D721Med (cell line): ENCODE data around the gene JMJD8.
A peak's percentile ranks its signal among the peaks of the same experiment; 100 is the strongest.

Experiments
- DNase-seq: peaks from one replicate; pipeline ENCODE4 v3.0.0; 2011; ENCODE audit warnings: low spot score; ENCODE audit not compliant: insufficient read length
- FAIRE-seq: peaks from 2 replicates; lab custom pipeline; 2011; peaks lifted over from hg19 to GRCh38; lab: Jason Lieb, UNC
- TF ChIP-seq, protein P1 (sequence below): IDR thresholded peaks from 2 replicates; pipeline ENCODE4 v1.5.1; 2012; ENCODE audit warnings: mild to moderate bottlenecking, control low read depth; ENCODE audit not compliant: insufficient read depth; ENCODE audit errors: missing control alignments

The JMJD8 gene

DNA sequence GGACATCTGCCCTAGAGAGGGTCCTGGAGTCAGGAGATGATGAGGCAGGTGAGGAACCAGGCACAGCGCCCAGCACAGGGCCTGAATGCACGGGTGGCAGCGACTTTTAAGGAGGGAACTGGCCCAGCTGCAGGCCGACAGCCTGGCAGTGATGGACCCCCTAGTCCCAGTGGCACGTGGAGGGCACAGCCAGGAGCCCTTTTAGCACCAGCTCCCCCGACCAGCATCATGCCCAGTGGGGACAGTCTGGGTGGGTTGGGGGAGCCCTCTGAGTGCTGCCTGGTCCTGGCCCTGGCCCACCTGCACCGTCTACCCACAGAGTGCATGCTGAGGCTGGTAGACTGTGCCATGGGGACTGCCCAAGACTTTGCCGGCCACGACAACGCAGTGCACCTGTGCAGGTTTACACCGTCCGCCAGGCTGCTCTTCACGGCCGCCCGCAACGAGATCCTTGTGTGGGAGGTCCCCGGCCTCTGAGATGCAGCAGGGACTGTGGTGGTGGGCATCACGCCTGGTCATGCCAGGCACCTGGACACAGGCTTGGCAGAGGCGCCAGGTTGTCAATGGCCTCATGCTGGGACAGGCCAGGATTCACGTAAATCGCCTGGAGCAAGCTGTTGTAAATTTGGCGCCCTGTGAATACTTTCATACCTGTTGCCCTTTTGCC is 16.9 kb downstream of the JMJD8 start:
- DNase-seq = no peak
- TF ChIP-seq, protein P1, sequence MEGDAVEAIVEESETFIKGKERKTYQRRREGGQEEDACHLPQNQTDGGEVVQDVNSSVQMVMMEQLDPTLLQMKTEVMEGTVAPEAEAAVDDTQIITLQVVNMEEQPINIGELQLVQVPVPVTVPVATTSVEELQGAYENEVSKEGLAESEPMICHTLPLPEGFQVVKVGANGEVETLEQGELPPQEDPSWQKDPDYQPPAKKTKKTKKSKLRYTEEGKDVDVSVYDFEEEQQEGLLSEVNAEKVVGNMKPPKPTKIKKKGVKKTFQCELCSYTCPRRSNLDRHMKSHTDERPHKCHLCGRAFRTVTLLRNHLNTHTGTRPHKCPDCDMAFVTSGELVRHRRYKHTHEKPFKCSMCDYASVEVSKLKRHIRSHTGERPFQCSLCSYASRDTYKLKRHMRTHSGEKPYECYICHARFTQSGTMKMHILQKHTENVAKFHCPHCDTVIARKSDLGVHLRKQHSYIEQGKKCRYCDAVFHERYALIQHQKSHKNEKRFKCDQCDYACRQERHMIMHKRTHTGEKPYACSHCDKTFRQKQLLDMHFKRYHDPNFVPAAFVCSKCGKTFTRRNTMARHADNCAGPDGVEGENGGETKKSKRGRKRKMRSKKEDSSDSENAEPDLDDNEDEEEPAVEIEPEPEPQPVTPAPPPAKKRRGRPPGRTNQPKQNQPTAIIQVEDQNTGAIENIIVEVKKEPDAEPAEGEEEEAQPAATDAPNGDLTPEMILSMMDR = no peak
- no peak for FAIRE-seq

DNA sequence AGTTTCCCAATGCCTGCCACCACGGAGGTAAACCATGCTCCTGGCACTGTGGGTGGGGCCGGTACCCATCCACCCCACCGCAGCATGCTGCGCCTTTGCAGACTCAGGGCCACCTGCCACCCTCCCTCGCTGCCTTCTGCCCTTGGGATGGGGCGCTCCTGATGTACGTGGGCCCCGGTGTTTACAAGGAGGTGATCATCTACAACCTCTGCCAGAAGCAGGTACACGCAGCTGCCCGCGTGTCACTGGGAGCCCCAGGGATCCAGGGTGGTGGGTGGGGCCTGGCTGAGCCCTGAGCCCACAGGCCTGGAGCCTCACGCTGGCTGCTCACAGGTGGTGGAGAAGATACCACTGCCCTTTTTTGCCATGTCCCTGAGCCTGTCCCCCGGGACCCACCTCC is 17.6 kb downstream of the JMJD8 start:
- no peak for DNase-seq
- TF ChIP-seq, protein P1 = no peak
- FAIRE-seq = no peak

DNA sequence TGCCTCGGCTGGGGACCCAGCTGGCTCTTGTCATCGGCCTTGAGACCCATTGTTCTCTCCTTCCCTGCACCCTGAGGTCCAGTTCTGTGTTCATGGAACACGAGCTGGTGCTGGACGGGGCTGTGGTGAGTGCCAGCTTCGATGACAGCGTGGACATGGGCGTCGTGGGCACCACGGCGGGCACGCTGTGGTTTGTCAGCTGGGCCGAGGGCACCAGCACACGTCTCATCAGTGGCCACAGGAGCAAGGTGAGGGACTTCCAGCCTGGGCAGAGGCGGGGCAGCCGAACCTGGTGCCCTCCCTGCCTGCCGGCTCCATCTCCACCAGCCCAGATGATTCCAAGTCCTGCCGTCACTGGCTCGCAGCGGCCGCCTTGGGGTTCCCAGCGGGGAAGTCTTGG is 21.5 kb downstream of the JMJD8 start:
- FAIRE-seq (no peak), DNase-seq (no peak)
- TF ChIP-seq, protein P1 = no peak

DNA sequence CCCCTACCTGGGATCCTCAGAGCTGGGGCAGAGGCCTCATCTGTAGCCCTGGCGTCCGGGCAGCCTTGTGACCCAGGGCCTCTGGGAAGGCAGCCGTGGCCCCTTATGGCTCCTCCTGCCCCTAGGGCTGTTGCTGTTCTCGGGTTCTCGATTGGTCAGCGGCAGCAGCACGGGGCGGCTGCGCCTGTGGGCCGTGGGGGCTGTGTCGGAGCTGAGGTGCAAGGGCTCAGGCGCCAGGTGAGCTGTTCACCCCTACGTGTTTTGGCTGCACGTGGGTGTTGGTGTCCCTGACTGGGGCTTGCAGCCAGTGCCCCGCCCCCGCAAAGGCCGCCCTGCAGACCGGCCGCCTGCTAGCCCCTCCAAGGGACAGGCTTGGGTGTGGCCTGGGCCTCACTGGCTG is 22.0 kb downstream of the JMJD8 start:
- FAIRE-seq (no peak), DNase-seq (no peak)
- TF ChIP-seq, protein P1 = no peak

DNA sequence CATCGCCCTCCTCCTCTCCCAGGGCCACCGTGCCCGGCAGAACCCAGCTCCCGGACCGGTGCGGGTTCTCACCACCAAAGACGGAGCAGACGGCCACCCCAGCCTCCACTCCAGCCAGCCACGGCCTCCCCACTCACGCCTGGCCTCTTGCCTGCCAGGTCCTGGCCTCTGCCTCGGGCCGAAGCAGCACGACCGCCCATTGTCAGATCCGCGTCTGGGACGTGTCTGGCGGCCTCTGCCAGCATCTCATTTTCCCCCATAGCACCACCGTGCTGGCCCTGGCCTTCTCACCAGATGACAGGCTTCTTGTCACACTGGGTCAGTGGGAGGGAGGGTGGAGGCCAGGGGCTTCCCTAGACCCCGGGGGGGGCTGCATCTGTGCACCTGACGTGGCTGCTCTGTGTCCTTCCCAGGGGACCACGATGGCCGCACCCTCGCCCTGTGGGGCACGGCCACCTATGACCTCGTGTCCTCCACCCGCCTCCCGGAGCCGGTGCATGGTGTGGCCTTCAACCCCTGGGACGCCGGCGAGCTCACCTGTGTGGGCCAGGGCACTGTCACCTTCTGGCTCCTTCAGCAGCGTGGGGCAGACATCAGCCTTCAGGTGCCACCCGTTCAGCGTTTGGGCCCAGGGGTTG is 22.8 kb downstream of the JMJD8 start:
- DNase-seq = no peak
- TF ChIP-seq, protein P1 = no peak
- no peak for FAIRE-seq

DNA sequence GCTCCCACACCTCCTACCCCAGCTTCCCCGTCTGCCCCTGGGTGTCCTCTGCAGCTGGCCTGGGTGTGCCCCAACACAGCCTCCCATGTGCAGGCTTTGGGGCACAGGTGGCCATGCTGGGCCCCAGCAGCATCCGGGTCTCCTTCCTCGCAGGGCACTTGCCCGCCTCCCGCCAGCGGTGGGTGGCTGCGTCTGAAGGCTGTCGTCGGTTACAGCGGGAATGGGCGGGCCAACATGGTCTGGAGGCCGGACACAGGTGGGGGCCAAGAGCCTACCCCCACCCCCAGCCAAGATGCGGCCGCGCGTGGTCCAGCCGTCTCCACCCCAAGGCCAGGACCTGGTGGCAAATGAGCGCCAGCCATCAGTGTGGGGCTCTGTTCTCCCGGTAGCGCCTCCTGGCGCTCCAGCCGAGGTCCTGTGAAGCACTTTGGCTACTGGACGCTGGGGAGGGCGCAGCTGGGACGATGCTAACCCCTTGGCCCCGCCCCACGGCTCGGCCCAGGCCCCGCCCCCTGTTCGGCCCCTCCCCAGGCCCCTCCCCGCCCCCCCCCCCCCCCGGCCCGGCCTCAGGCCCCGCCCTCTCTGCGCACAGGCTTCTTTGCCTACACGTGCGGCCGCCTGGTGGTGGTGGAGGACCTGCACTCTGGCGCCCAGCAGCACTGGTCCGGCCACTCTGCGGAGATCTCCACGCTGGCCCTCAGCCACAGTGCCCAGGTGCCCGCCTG is 23.5 kb downstream of the JMJD8 start:
- peak; percentile 93 for DNase-seq
- no peak for FAIRE-seq
- TF ChIP-seq, protein P1 = peak; percentile 27
